Activated CD4-positive, alpha-beta T cell treated with anti-CD3 and anti-CD28 coated beads, Interleukin-2, Interleukin-4, amounts not matched to agents 100 ng/mL and 50 ng/mL, durations not matched to agents 16 hours and 8 hours (primary cell): ENCODE data around the gene L1CAM.
A peak's percentile ranks its signal among the peaks of the same experiment; 100 is the strongest.

ENCODE experiments used
- DNase-seq: peaks from one replicate; pipeline ENCODE4 v3.0.0-alpha.2; 2020; ENCODE audit warnings: low spot score

The L1CAM gene

DNA sequence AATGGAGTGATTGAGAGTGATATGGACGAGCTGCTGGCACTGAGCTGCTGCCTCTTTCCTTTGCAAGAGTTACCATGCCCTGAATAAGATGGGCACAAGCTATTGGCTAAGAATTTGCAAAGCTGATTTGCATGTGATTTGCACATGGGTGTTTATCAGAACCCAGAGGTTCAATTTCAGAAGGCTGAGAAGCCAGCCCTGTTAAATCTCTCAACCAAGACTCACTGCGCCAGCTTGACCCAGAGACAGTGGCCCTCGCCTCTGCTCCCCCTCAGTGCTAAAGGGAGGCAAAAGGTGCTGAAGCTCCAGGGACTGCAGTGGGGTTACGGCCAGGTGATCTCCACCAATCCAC, 39.4 kb upstream of the L1CAM start:
- peak; percentile 39 for DNase-seq

DNA sequence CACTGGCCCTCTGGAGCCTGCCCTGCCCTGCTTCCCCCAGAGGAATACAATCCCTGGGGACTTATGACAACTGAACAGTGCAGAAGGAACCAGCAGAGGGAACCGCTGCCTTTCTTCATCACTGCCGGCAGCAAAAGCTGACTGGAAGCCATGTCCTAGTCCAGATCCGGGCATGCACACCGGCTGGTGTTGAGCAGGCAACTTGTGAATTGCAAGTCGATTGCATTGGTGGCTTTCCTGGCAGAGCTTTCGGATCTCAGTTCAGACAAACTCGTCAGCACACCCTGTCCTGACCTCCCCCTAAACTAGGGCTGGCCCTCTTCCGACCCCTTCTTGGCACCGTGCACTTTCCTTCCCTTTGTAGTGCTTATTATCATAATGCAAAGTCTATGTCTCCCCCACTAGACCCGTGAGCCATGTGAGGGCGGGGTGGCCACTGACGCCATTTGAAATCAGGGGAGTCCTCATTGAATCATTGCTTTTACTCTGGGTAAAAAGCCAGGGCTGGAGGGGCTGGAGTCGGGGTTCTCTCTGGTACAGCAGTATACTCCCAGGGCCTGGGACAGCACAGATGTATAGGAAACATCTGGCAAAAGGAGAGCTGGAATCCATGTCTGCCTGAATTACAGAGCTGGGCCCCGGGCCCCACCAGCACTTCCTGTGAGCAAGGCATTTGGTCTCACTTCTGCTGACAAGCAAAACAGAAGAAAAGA, 38.3 kb upstream of the L1CAM start:
- DNase-seq: peak; percentile 46

DNA sequence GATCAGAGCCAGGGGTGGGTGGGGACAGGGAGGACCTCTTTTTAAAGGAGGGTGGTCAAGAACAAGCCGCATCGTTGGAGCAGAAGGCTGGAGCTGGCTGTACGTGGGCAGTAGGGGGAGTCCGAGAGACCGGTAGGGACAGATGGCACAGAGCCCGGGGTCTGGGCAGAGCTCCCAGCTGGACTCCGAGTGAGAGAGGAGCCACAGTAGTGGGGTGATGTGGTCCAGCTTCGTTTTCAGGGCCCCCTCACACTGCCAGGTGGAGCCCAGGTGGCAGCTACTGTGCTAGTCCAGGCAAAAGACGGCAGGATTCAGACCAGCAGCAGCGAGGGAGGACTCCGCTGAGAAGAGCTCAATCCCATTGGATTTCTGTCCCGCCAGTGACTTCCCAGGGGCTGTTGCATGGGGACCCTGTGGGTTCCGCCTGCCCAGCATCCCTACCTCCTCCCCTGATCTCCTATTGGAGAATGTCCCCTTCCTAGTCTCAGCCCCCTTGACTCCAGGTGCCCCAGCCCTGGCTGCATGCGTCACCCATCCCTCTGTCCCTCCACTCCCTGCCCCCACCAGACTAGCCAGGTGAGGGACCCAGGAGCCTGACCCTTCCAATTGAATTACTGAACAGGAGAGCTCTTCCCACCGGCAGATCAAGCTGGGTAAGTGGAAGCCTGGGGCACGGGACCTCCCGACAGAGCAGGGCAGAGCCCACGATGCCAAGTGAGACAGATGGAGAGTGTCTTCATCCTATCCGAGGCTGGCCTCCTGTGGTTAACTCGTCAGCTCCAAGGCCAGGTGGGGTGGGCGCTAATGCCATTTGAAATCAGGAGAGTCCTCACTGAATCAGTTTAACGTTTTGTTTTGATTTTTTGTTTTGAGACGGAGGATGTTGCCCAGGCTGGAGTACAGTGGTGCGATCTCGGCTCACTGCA, 37.2 kb upstream of the L1CAM start:
- no peak for DNase-seq

DNA sequence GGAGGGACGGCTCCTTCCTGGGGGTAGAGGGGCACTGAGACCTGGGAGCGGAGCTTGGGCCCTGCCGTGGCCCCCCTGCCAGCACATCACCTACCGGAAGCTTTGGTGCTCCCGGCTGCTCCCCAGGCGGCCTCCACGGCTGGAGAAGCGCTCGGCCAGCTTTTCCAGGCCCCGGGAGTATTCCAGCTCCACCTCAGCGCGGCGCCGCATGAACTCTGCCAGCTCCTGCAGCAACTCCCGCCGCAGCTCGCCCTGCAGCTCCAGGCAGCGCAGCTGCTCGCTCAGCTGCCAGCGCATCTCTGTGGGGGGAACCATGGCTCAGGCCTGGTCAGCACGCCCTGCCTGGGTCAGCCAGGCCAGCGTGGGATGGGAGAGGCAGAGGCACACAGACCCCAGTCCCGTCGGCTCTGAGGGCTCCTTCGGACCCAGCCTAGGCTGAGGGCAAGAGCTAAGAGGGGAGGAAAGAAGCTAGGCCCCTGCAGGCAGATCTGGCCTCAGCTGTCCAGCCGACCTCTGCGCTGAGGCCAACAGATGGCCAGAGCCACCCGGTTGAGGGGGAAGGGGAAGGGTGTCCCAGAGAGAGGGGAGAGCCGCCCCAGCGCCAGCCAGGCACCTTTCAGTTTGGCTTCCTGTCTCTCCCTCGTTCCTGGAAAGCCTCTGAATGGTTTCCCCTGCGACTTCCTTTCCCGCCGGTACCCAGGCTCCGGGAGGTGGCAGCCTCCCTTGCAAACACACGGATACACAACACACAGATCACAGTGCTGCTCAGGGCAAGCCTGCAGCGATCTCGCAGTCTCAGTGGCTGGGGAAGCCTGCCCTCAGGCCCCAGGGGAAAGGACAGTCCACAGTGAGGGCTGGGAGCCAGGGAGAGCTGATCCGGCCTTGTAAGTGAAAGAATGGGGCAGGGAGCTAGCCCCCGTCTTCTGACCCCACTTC, 35.8 kb upstream of the L1CAM start:
- DNase-seq: no peak

DNA sequence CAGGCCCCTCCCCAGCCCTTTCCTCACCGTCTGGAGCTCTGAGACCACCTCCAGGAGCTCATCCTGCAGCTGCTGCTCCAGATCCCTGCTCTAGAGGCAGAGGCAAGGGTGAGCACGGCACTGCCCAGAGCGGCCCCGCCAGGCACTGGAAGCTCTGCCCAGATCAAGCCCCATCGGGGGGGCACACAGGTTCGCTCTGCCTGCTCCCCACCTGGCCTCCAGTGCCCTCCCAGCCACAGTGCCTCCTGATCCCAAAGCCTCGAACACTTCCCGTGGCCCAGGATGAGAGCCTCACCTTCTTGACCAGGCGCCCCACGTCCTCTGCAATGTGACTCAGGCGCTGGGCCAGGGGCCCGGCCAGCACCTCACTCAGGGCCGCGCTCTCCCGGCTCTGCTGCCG, 35.1 kb upstream of the L1CAM start:
- no peak for DNase-seq

DNA sequence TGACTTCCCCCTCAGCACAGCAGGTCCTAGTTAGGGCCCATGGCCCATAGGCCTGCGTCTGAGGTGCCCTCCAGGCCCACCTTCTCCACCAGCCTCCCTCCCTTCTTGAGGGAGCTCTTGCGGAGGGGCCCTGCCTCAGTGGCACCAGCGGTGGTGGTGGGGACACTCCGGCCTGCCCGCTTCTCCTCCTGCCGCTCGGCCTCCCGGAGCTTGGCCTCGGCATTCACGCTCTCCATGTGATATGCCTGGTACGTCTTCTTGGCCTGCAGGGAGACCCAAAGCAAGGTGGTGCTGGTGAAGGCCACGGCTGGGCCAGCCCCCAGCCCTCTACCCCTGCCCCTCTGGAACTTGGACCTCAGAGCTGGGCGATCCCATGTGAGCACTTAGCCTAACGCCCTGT, 34.6 kb upstream of the L1CAM start:
- no peak for DNase-seq

DNA sequence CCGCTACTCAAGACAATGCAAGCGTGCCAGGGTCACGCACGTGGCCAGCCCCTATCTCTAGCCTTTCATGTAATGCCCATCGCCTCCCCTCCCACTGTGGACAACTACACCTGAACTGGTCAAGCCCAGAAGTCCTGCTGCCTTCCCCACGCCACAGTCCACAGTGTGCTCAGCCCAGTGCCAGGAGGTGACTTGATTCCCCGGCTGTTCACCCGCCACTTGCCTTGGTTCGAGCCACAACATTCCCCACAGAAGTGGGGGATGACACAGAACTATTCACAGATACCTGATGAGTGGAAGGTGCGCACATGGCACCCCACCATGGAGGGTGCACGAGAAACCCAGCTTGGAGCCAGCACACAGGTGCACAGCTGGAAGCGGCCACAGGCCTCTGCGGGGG, 33.3 kb upstream of the L1CAM start:
- no peak for DNase-seq

DNA sequence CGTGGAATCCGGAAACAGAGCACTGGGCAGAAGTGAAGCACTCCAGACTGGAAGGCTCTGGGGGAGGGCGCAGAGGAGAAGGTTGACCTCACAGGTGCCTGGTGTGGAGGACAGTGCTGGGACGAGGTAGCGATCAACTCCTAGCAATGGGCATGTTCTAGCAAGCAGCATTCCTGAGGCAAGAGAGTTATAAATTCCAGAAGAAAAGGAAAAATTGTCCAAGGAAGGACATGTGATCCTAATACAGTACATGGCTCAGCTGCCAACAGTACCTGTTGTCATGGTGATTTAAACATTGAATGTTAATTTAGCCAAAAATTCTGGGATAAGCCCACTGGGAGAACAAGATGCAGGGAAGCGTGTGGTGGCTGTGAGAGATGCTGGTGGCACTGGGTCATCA, 31.9 kb upstream of the L1CAM start:
- no peak for DNase-seq

DNA sequence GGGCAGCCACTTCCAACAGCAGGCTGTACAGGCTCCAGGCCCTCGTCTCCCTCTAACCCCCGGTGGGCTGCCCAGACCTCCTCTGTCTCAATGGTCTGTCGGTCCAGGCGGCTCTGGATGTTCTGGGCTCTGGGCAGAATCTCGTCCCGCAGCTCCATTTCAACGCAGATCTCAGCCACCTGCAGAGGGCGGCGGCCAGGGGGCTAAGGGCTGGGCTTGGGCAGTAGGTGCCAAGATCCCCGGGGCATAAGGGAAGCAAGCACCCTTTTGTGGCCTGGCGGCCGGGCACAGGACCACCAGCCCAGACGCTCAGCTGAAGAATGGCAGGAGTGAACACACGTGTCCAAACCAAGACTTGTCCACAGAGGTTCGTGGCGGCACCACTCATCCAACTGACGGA, 27.7 kb upstream of the L1CAM start:
- DNase-seq: no peak

DNA sequence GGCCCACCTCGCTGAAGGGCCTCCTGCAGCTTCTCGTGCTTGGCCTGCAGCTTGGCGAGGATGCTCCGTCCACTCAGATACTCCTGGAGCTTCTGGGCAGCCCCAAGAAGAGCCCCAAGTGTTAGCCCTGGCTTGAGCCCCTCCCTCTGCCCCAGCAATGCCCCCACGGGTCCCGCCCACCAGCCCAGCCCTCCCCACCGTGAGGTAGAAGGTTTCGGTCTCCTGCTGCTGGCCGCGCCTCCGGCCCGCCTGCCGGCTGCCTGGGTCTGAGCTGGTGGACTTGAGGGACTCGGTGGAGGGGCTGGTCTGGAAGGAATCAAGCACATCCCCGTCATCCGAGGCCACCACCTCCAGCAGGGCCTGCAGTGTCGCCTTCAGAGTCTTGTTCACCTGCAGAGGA, 27.2 kb upstream of the L1CAM start:
- DNase-seq: no peak

DNA sequence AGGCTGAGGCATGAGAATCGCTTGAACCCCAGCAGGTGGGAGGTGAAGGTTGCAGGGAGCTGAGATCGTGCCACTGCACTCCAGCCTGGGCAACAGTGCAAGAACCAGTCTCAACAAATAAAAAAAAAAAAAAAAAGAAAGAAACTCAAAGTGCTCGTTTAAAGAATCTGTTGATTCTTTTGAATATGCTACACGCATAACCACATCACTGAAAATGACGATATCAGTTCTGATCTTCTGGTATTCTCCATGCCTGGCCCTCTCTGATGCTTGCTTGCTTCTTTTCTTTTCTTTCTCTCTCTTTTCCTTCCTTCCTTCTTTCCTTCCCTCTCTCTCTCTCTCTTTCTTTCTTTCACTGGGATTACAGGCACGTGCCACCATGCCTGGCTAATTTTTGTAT, 25.8 kb upstream of the L1CAM start:
- DNase-seq: no peak

DNA sequence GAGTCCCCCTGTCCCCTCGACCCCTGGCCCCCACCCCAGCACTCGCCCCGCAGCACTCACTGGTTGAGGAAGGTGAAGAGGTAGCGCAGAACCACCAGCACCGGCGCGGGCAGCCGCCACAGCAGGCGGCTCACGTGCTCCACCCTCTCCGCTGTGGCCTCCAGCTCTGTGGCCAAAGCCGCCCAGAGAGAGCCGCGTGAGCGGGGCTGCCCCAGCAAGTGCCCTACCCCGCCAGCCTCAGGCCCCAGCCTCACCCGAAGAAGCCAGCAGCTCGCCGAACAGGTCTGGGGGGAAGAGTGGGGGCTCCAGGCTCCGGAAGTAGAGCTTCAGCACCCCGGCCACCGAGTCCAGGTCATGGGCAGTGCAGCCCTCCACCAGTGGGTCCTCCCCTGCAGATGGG, 24.5 kb upstream of the L1CAM start:
- DNase-seq: no peak

DNA sequence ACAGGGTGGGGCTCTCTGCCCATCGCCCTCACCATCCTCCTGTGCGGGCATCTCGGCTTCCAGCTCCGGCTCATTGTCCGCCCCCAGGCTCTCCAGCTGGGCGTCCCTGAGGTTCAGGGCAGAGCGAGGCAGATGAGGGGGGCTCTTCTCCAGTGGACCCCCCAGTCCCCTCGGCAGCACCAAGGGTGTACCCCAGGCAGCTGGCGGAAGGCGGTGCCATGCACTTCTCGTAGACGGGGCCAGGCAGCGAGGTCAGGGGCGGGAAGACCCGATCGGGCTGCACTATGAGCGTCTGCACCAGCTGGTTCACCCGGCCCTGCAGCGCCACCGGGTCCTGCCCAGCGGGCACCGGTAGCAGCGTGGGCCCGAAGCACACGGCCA, 24.0 kb upstream of the L1CAM start:
- no peak for DNase-seq

DNA sequence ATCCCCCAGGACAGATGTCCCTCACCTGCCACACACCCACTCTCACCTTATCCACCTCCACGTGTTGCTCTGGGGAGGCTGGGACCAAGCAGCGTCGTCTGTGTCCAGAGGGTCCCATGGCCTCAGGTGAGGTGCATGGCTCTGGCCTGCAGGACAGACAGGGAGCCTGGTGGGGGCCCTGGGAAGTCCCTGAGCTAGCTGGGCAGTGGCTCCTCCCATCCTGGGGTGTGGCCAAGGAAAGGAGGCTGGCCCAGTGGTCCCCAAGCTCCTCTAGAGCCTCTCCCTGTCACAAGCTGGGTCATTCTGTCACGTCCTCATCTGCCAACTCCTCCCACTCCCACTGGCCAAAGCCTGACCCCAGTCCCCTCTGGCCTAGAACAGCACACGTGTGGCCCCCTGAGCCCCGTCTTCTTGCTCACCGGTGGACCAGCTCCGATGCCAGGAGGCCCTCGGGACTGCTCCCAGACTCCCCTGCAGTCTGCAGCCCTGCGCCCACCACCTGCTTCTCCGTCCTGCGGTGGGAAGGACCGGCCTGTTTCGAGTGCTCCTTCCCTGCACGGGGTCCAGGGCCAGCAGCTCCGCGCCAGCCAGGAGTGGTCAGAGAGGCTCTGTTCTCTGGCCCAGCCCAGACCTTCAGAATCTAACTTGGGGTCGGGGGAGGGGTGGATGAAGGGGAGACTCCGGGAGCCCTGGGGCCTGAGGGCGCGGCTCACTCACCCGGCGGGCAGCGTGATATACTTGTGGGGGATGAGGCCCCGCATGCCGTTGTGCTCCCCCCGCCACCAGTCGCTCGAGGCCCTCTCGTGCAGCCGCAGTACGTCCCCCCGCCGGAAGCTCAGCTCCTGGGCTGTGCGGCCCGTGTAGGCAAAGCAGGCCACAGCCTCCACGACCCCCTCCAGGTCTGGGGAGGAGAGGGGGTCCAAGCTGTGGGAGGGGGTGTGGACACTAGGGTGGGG, 23.3 kb upstream of the L1CAM start:
- no peak for DNase-seq

DNA sequence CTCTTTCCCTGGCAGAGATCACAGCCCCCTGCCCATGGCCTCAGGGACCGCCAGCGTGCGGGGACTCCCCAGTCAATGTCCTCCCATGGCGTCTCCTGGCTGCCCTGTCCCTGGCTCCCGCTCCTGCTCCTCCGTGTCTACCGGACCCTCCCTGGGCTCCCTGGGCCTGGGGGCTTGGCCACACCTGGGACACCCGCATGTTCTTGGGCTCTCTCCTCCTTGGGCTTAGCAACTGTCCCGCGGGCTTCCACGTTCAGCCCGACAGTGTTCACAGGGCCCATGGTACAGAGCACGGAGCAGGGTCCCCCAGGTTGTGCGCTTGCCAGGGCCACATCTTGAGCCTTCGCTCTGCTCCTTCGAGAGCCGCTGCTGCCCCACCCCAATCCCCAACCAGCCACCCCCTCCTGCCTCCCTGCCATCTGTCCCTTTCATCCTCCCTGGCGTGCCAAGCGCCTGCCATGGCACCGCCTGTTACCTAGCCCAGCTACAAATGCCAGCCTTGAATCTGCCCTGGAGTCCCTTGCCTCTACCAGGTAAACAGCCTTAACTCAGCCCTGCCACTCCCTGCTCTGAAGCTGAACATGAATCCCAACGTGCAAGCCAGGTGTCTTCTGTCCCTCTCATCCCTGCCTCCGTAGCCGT, 22.4 kb upstream of the L1CAM start:
- no peak for DNase-seq

DNA sequence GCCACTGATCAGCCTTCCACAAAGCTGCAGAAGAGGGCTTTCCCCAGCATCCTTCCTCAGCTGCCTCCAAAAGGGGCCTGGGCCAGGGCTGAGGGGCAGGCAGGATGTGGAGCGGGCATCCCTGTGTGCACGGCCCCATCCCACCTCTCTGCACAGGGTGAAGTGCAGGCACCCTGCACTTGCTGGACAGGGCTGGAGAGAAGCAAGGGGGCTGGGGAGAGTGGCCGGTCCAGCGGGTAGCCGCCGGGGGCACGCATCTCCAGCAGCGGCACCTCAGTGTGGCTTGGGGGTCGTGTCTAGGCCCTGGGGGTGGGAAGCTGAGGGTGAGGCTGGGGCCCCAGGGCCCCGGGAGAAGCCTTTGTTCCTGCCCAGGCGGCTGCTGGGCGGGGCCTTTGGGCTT, 21.5 kb upstream of the L1CAM start:
- no peak for DNase-seq

DNA sequence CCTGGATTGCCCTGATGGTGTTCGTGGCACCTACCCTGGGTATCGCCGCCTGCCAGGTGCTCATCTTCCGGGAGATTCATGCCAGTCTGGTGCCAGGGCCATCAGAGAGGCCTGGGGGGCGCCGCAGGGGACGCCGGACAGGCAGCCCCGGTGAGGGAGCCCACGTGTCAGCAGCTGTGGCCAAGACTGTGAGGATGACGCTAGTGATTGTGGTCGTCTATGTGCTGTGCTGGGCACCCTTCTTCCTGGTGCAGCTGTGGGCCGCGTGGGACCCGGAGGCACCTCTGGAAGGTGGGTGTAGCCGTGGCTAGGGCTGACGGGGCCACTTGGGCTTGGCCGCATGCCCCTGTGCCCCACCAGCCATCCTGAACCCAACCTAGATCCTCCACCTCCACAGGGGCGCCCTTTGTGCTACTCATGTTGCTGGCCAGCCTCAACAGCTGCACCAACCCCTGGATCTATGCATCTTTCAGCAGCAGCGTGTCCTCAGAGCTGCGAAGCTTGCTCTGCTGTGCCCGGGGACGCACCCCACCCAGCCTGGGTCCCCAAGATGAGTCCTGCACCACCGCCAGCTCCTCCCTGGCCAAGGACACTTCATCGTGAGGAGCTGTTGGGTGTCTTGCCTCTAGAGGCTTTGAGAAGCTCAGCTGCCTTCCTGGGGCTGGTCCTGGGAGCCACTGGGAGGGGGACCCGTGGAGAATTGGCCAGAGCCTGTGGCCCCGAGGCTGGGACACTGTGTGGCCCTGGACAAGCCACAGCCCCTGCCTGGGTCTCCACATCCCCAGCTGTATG, 20.3 kb upstream of the L1CAM start:
- no peak for DNase-seq

DNA sequence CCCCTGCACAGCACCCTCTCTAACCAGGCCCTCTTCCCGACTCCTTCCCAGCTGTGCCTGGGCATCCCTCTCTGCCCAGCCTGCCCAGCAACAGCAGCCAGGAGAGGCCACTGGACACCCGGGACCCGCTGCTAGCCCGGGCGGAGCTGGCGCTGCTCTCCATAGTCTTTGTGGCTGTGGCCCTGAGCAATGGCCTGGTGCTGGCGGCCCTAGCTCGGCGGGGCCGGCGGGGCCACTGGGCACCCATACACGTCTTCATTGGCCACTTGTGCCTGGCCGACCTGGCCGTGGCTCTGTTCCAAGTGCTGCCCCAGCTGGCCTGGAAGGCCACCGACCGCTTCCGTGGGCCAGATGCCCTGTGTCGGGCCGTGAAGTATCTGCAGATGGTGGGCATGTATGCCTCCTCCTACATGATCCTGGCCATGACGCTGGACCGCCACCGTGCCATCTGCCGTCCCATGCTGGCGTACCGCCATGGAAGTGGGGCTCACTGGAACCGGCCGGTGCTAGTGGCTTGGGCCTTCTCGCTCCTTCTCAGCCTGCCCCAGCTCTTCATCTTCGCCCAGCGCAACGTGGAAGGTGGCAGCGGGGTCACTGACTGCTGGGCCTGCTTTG, 19.6 kb upstream of the L1CAM start:
- DNase-seq: no peak
